HAP-1 (cell line): ENCODE data around the gene MBD6.

Source experiments
- DNase-seq, 2 experiments: peaks; one replicate each; pipeline ENCODE4 v3.0.0-alpha.2; 2016 to 2020; ENCODE audit warnings: low spot score in 2 of 2
- H3K27me3 ChIP-seq: fragments of 250-450 bp; sonication (Bioruptor Pico); 2 replicates; pipeline ENCODE4 v1.5.1; 2020; ENCODE audit warnings: low read depth, mild to moderate bottlenecking, moderate library complexity
- H3K36me3 ChIP-seq: fragments of 250-450 bp; sonication (Bioruptor Pico); replicated peaks from 2 replicates; pipeline ENCODE4 v1.5.1; 2020; ENCODE audit warnings: mild to moderate bottlenecking
- H3K4me1 ChIP-seq: fragments of 250-450 bp; sonication (Bioruptor Pico); 2 replicates; pipeline ENCODE4 v1.5.1; 2020; ENCODE audit warnings: mild to moderate bottlenecking
- H3K4me3 ChIP-seq: fragments of 250-450 bp; sonication (Bioruptor Pico); 2 replicates; pipeline ENCODE4 v1.5.1; 2020; ENCODE audit warnings: mild to moderate bottlenecking, moderate library complexity
- H3K9me3 ChIP-seq: fragments of 250-450 bp; sonication (Bioruptor Pico); 2 replicates; pipeline ENCODE4 v1.5.1; 2020; ENCODE audit warnings: mild to moderate bottlenecking, moderate library complexity
- in situ Hi-C: fragments of 300-500 bp; cut with MboI; formaldehyde crosslinking; loops from 3 replicates; pipeline ENCODE4 v1.14.3; 2020; ENCODE audit warnings: low sequenced_read_pairs, inconsistent platforms, mixed read lengths

MBD6 gene

GRCh38 chr12:57539134-57539768 lies 16.6 kb downstream of the MBD6 start:
- Histone ChIP-seq H3K36me3 (peaks cover 28% of the 10 kb centered on the region), H3K4me1 (no peaks in the 10 kb centered on the region), H3K4me3 (no peak overlapping the region), H3K9me3 (no peaks in the 10 kb centered on the region), H3K27me3 (no peaks in the 10 kb centered on the region)
- in situ Hi-C loops = no loop called here
- DNase-seq = no peak

- Histone ChIP-seq H3K9me3 (no peaks in the 10 kb centered on the region), H3K27me3 (no peaks in the 10 kb centered on the region), H3K4me3 (no peak overlapping the region), H3K4me1 (peaks cover 12% of the 10 kb centered on the region), H3K36me3 (peaks cover 21% of the 10 kb centered on the region)
- in situ Hi-C loops = no loop called here
- no peak for DNase-seq
Measured at GRCh38 chr12:57541001-57541400, 18.4 kb downstream of the MBD6 start.

DNA sequence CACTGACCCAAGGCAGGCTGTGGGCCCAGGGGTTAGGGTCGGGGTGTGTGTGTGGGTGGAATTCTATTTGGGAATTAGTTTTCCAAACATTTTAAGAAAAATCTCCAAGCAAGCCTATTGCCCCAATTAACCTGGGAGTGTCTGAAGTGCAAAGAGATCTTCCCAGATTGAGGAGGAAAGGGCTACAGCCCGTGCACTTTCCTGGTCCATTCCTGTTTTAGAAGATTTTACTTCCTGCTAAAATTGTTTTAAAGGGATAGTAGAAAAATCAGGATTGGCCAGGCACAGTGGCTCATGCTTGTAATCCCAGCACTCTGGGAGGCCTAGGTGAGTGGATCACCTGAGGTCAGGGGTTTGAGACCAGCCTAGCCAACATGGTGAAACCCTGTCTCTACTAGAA lies 19.1 kb downstream of the MBD6 start:
- no peak for DNase-seq
- Histone ChIP-seq H3K36me3 (peaks cover 21% of the 10 kb centered on the region), H3K4me3 (no peak overlapping the region), H3K4me1 (peaks cover 14% of the 10 kb centered on the region), H3K27me3 (no peaks in the 10 kb centered on the region), H3K9me3 (no peaks in the 10 kb centered on the region)
- in situ Hi-C loops = no loop called here

- Histone ChIP-seq H3K27me3 (0 out of 2 replicates have a peak, but pooled peaks cover 2% of the 10 kb centered on the region), H3K9me3 (no peaks in the 10 kb centered on the region), H3K4me3 (no peak overlapping the region), H3K4me1 (peaks cover 18% of the 10 kb centered on the region), H3K36me3 (peaks cover 18% of the 10 kb centered on the region)
- DNase-seq = no peak
- in situ Hi-C loops = no loop called here
Measured at GRCh38 chr12:57543581-57543980, 21.0 kb downstream of the MBD6 start.

- DNase-seq = no peak
- peaks cover 18% of the 10 kb centered on the region for H3K36me3 ChIP-seq
- 0 out of 2 replicates have a peak, but pooled peaks cover 2% of the 10 kb centered on the region for H3K27me3 ChIP-seq
- H3K9me3 ChIP-seq = no peaks in the 10 kb centered on the region
- in situ Hi-C loops = no loop called here
- H3K4me3 ChIP-seq = peak overlapping the region; percentile 94
- H3K4me1 ChIP-seq = peaks cover 18% of the 10 kb centered on the region
Measured at GRCh38 chr12:57545809-57546437, 23.3 kb downstream of the MBD6 start.

DNA sequence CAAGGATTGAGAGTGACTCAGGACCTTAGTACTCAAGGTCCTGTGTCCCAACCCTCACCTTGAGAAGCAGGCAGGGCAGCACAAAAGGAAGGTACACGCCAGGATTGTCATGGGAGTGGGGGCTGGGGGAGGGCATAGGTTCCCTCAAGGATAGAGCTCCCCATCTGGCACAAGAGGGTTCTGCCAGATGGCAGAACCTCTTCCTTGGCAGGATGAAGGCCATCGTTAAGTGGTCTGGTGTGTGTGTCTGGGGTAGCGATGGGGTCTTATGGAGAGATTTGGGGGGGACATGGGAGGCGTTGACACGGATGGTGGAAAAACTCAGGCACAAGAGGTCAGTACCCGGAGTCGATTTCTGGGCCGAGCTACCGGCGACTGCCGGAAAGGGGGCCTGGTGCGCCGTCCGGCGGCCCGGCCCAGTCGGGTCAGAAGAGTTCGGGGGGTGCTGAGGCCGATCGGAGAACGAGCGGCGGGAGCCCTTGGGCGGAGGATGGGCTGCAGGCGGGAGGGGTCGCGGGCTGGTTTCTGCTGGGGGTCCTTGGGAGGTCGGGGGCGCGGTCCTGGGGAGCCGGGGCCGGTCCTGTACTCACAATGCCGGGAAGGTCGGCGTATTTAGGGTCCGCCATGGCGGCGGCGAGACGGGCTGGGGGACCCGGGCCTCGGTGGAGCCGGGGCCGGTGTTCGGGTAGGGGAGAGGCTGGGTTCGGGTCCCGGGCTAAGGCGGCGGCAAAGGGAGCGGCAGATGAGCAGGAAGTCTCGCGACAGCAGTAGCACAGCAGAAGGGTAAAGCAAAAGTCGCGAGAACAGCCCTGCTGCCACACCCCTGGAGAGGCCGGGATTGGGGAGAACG lies 24.0 kb downstream of the MBD6 start, which contains the start of gene DCTN2:
TSS of gene DCTN2 (minus strand) at position 755 of the 850 bp plus-strand sequence. CDS start at position 626, 129 bp downstream.
- DNase-seq = peak; percentile 96 to 97
- H3K36me3 ChIP-seq = peaks cover 13% of the 10 kb centered on the region
- no peaks in the 10 kb centered on the region for H3K9me3 ChIP-seq
- in situ Hi-C loops = no loop called here
- peak within 1 kb of the TSS; percentile 94 for H3K4me3 ChIP-seq
- H3K27me3 ChIP-seq = 0 out of 2 replicates have a peak, but pooled peaks cover 2% of the 10 kb centered on the region
- H3K4me1 ChIP-seq = peaks cover 18% of the 10 kb centered on the region

- DNase-seq = no peak
Measured at GRCh38 chr12:57547288-57548012, 24.8 kb downstream of the MBD6 start.

DNA sequence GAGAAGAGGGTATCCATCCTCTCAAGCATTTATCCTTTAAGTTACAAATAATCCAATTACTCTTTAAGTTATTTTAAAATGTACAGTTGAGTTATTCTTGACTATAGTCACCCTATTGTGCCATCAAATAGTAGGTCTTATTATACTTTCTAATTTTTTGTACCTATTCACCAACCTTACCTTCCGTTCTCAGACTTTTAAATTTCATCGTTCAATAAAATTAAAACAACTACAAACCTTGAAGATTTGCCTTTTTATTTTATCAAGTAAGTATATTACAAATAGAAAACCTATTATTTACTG lies 25.3 kb downstream of the MBD6 start:
- H3K27me3 ChIP-seq = 0 out of 2 replicates have a peak, but pooled peaks cover 2% of the 10 kb centered on the region
- H3K4me3 ChIP-seq = no peak overlapping the region
- peaks cover 7% of the 10 kb centered on the region; the same call in 1 of the 2 replicates for H3K36me3 ChIP-seq
- in situ Hi-C loops = no loop called here
- H3K4me1 ChIP-seq = peaks cover 18% of the 10 kb centered on the region
- no peak for DNase-seq
- no peaks in the 10 kb centered on the region for H3K9me3 ChIP-seq

More at GRCh38 chr12:57547288-57548012, 24.8 kb downstream of the MBD6 start:
- Histone ChIP-seq H3K36me3 (peaks cover 7% of the 10 kb centered on the region; the same call in 1 of the 2 replicates), H3K27me3 (0 out of 2 replicates have a peak, but pooled peaks cover 2% of the 10 kb centered on the region), H3K9me3 (no peaks in the 10 kb centered on the region), H3K4me3 (peak overlapping the region; percentile 94), H3K4me1 (peaks cover 18% of the 10 kb centered on the region)
- in situ Hi-C loops = no loop called here

GRCh38 chr12:57548488-57548887 lies 25.9 kb downstream of the MBD6 start:
- H3K36me3 ChIP-seq = peaks cover 7% of the 10 kb centered on the region; the same call in 1 of the 2 replicates
- no peak for DNase-seq
- 0 out of 2 replicates have a peak, but pooled peaks cover 2% of the 10 kb centered on the region for H3K27me3 ChIP-seq
- peaks cover 18% of the 10 kb centered on the region for H3K4me1 ChIP-seq
- in situ Hi-C loops = no loop called here
- no peak overlapping the region for H3K4me3 ChIP-seq
- no peaks in the 10 kb centered on the region for H3K9me3 ChIP-seq

DNA sequence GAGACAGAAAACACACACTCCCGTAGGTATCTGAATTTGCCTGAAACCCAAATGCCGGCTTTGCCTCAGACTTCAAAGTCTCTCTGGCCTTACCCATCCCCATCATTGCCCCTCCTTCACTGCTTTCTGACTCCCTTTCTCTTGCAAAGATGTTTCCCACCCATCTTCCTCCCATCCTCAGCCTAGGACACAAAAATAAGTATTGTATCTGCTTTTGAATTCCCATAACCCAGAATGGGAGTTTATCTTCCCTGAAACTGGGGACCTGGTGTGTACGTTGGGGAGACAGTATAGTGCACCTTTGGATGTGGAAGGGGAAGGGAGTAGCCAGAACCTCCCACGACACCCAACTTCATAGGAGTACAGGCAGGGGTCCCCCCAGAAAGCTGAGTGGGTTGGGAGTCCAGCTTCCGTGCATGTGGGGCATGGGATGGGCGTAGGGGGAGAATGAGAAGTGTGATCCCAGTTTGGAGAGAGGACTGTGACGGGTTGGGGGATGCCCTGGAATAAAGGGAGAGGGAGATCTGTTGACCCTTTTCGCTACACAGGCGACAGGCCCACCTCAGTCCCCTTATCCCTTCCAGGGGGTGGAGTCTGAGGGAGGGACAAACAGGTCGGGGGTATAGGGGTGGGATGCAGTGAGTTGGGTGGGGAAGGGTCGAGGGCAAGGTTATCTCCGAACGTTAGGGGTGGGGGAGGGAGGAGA lies 26.7 kb downstream of the MBD6 start:
- Histone ChIP-seq H3K27me3 (0 out of 2 replicates have a peak, but pooled peaks cover 2% of the 10 kb centered on the region), H3K4me3 (no peak overlapping the region), H3K4me1 (peaks cover 18% of the 10 kb centered on the region), H3K36me3 (peaks cover 7% of the 10 kb centered on the region; the same call in 1 of the 2 replicates), H3K9me3 (no peaks in the 10 kb centered on the region)
- in situ Hi-C loops = no loop called here
- no peak for DNase-seq

DNA sequence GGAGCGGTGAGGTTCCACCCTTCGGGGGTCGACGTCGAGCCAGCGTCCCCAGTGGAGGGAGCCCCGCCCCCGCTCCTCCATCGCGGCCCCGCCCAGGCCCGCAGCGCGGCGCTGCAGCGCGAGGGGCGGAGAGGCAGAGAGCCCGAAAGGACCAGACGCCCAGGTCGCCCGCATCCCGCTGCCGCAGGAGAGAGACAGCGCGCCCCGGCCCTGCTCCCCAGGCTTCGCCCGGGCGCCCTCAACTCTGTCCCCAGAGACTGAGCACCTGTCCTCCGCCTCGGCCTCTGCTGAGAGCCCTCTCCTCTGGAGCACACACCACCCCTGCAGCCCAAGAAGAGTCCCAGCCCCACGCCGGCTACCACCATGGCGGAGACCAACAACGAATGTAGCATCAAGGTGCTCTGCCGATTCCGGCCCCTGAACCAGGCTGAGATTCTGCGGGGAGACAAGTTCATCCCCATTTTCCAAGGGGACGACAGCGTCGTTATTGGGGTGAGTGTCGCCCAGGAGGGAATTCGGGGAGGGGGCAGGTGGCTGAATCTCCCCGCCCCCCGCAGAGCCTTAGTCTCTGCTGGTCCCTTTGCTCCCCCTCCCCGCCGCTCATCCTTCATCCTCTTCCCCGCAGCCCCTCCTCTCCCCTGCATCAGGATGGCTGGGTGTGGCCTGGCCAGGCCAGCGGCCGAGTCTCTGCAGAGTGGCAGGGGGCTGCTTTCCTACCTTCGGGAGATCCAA lies 27.5 kb downstream of the MBD6 start, which contains the start of gene KIF5A:
TSS of gene KIF5A (plus strand) at position 136 of the 732 bp plus-strand sequence. CDS start at position 364, 228 bp downstream.
- Histone ChIP-seq H3K36me3 (peaks cover 6% of the 10 kb centered on the region; the same call in 1 of the 2 replicates), H3K4me3 (peak within 1 kb of the TSS; percentile 8; the same call in 1 of the 2 replicates), H3K4me1 (peaks cover 16% of the 10 kb centered on the region), H3K27me3 (0 out of 2 replicates have a peak, but pooled peaks cover 2% of the 10 kb centered on the region), H3K9me3 (no peaks in the 10 kb centered on the region)
- in situ Hi-C loops = no loop called here
- peak in 1 of 2 experiments; percentile 48 for DNase-seq
